ENCODE measurements around the gene PDXK. TPM values are rescaled to one million over a fixed set of nuclear protein-coding genes. Genes with fewer than 3 reads are reported as not detected.

Gene PDXK
- total RNA-seq, 1 experiment from 2014 or later: 175 TPM

GRCh38 chr21:43766734-43767497, 48.0 kb downstream of the PDXK start:
- peak overlapping the region; percentile 98 for H3K27ac ChIP-seq
- ChIA-PET CTCF (interaction anchor here (0.5 kb wide), 1 partner anchor 971 kb away, joined by 9 read pairs; no protein-coding TSS in a partner anchor), POLR2A (ENCODE audit: unreplicated experiment) (no interaction called here)
- H3K4me3 ChIP-seq: no peak overlapping the region
- no peaks in the 10 kb centered on the region for H3K36me3 ChIP-seq (ENCODE audit: low read depth)
- no peaks in the 10 kb centered on the region for H4K20me1 ChIP-seq (ENCODE audit: insufficient read depth)
- peak overlapping the region; percentile 78 for H3K4me2 ChIP-seq
- no TSS peak for BruUV-seq (replicated peaks)
- H2AFZ ChIP-seq: no peak overlapping the region
- no peaks in the 10 kb centered on the region for H3K9me3 ChIP-seq (ENCODE audit: insufficient read depth, low read depth)
- no peaks in the 10 kb centered on the region for H3K27me3 ChIP-seq (ENCODE audit: insufficient read depth, low read depth)
- no peak for DNase-seq
- no peaks in the 10 kb centered on the region for H3K9me2 ChIP-seq (ENCODE audit: insufficient read depth)
- H3K4me1 ChIP-seq (replicated peaks; ENCODE audit: insufficient read depth): peaks cover 29% of the 10 kb centered on the region
- TF ChIP-seq EZH2 (IDR thresholded peaks at IDR 0.05; ENCODE audit: low read depth): no peak
- TF ChIP-seq, protein P1, sequence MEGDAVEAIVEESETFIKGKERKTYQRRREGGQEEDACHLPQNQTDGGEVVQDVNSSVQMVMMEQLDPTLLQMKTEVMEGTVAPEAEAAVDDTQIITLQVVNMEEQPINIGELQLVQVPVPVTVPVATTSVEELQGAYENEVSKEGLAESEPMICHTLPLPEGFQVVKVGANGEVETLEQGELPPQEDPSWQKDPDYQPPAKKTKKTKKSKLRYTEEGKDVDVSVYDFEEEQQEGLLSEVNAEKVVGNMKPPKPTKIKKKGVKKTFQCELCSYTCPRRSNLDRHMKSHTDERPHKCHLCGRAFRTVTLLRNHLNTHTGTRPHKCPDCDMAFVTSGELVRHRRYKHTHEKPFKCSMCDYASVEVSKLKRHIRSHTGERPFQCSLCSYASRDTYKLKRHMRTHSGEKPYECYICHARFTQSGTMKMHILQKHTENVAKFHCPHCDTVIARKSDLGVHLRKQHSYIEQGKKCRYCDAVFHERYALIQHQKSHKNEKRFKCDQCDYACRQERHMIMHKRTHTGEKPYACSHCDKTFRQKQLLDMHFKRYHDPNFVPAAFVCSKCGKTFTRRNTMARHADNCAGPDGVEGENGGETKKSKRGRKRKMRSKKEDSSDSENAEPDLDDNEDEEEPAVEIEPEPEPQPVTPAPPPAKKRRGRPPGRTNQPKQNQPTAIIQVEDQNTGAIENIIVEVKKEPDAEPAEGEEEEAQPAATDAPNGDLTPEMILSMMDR (conservative IDR thresholded peaks at IDR 0.05): no peak
- H3F3A ChIP-seq (ENCODE audit: insufficient read depth, low read depth): peaks cover 51% of the 10 kb centered on the region
- intact Hi-C loops (cut with micrococcal nuclease; ENCODE audit: unreplicated experiment): no loop called here
- no peaks in the 10 kb centered on the region for H3K79me2 ChIP-seq (ENCODE audit: low read depth)

DNA sequence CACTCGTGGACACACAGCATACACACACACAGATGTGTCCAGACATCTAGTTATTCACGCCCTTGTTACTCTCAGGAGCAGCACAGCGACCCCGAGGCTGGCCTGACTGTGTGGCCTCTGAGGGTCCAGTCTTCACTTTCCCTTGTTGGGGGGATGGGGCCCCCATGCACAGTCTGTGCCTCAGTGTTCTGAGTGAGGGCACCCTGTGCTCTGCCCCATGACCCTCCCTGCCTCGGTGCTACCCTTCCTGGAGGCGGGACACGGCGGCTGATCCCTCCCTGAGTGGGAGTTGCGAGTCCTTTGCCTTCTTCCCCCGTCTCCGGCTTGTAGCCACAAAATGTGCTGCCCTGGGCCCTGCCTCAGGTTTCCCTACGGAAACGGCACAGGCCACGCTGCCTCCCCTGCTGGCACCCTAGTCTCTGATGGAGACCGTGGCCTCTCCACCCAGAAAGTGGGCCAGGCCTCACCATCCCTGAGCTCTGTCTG, 48.6 kb downstream of the PDXK start:
- Histone ChIP-seq H3K79me2 (ENCODE audit: low read depth) (no peaks in the 10 kb centered on the region), H3K36me3 (ENCODE audit: low read depth) (no peaks in the 10 kb centered on the region), H2AFZ (no peak overlapping the region), H3K9me3 (ENCODE audit: insufficient read depth, low read depth) (no peaks in the 10 kb centered on the region), H3K4me3 (no peak overlapping the region), H3F3A (ENCODE audit: insufficient read depth, low read depth) (peaks cover 56% of the 10 kb centered on the region), H3K9me2 (ENCODE audit: insufficient read depth) (no peaks in the 10 kb centered on the region), H4K20me1 (ENCODE audit: insufficient read depth) (no peaks in the 10 kb centered on the region), H3K27ac (peak overlapping the region; percentile 98), H3K27me3 (ENCODE audit: insufficient read depth, low read depth) (no peaks in the 10 kb centered on the region), H3K4me1 (replicated peaks; ENCODE audit: insufficient read depth) (peaks cover 29% of the 10 kb centered on the region), H3K4me2 (peak overlapping the region; percentile 78)
- CTCF ChIA-PET: no interaction called here
- no peak for TF ChIP-seq EZH2 (IDR thresholded peaks at IDR 0.05; ENCODE audit: low read depth)
- TF ChIP-seq, protein P1 (conservative IDR thresholded peaks at IDR 0.05): no peak
- BruUV-seq (replicated peaks): TSS peak; percentile 31
- POLR2A ChIA-PET (ENCODE audit: unreplicated experiment): interaction anchor here (0.6 kb wide), 1 partner anchor 125 kb away, joined by 9 read pairs; no protein-coding TSS in a partner anchor
- intact Hi-C loops (cut with micrococcal nuclease; ENCODE audit: unreplicated experiment): no loop called here
- no peak for DNase-seq

DNA sequence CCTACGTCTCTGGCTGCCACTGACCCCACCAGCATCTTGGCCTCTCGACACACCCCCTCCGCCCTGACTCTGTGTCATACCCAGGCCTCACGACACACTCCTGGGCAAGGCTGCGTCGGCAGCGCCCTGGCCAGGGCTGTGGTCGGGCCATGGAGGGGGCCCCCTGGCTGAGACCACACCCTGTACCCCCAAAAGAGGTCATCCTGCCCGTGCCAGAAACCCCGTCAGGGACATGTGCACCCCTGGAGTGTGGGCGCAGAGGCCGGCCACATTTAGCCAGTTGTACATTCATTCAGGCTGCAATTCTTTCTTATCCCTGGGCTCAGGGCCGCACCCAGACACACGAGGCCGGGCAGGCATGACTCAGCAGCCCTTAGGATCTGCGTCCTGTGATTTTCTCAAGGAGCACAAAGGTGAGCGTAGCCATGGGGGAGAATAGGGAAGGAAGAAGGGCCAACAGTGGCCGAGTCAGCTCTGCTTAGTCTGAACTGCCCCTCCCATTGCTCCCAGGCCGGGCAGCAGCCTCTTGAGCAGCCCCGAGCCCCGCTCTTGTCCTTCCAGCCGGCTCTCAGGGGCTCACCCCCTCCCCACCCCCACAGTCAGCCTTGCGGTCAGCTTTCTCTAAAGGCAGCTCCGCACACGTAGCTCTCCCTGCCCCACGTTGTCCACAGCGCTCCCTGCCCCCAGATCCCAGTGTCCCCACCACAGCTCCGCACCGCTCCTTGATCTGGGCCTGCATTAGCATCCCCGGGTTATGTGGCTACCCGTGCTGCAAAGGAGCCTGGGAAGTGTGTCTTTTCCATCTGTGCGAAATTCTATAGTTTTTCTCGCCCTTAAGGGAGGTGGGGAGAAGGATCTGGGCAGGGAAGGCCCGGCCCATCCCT, 49.3 kb downstream of the PDXK start:
- TF ChIP-seq, protein P1 (conservative IDR thresholded peaks at IDR 0.05): no peak
- TF ChIP-seq EZH2 (IDR thresholded peaks at IDR 0.05; ENCODE audit: low read depth): no peak
- peak overlapping the region; percentile 29; the same call in 1 of the 2 replicates for H3K4me3 ChIP-seq
- ChIA-PET POLR2A (ENCODE audit: unreplicated experiment) (interaction anchor here (0.6 to 0.7 kb wide), 3 partner anchors 9 to 124 kb away, joined by 4 to 9 read pairs (median 5); no protein-coding TSS in a partner anchor), CTCF (no interaction called here)
- peaks cover 3% of the 10 kb centered on the region for H3K36me3 ChIP-seq (ENCODE audit: low read depth)
- no peaks in the 10 kb centered on the region for H3K9me2 ChIP-seq (ENCODE audit: insufficient read depth)
- H3K4me1 ChIP-seq (replicated peaks; ENCODE audit: insufficient read depth): peaks cover 33% of the 10 kb centered on the region
- H3K27ac ChIP-seq: peak overlapping the region; percentile 98
- H4K20me1 ChIP-seq (ENCODE audit: insufficient read depth): no peaks in the 10 kb centered on the region
- H3K4me2 ChIP-seq: peak overlapping the region; percentile 78
- intact Hi-C loops (cut with micrococcal nuclease; ENCODE audit: unreplicated experiment): loop anchor here (2.0 kb wide), 2 partner anchors 21 to 39 kb away; partner anchors contain the start of gene RRP1
- H3K9me3 ChIP-seq (ENCODE audit: insufficient read depth, low read depth): no peaks in the 10 kb centered on the region
- no TSS peak for BruUV-seq (replicated peaks)
- H3F3A ChIP-seq (ENCODE audit: insufficient read depth, low read depth): peaks cover 63% of the 10 kb centered on the region
- H3K79me2 ChIP-seq (ENCODE audit: low read depth): peaks cover 5% of the 10 kb centered on the region
- H2AFZ ChIP-seq: peak overlapping the region; percentile 5; the same call in 1 of the 2 replicates
- peak; percentile 84 to 93 for DNase-seq
- no peaks in the 10 kb centered on the region for H3K27me3 ChIP-seq (ENCODE audit: insufficient read depth, low read depth)

Data from PC-9 (cell line).